GM12878 (cell line): ENCODE data around the gene IL4I1.

ENCODE experiments used
- MTA3 ChIP-seq: IDR thresholded peaks from 2 replicates; pipeline ENCODE4 v1.6.1; 2012; ENCODE audit warnings: low read length, inconsistent platforms, borderline replicate concordance
- NFYB ChIP-seq: IDR thresholded peaks from 2 replicates; pipeline ENCODE4 v1.6.1; 2011; ENCODE audit warnings: low read depth, mild to moderate bottlenecking, low read length, improper control_type of control experiment, moderate library complexity; ENCODE audit not compliant: insufficient read depth
- POLR2AphosphoS5 ChIP-seq: IDR thresholded peaks from 2 replicates; pipeline ENCODE4 v1.6.1; 2011; ENCODE audit warnings: mild to moderate bottlenecking, low read length, inconsistent platforms
- TCF7 ChIP-seq: IDR thresholded peaks from 2 replicates; pipeline ENCODE4 v1.6.1; 2014; ENCODE audit warnings: antibody characterized with exemption, borderline replicate concordance

- TF ChIP-seq MTA3: no peak
- TF ChIP-seq TCF7: no peak
- no peak for TF ChIP-seq POLR2AphosphoS5
- no peak for TF ChIP-seq NFYB
Measured at GRCh38 chr19:49875177-49875576, 21.5 kb downstream of the IL4I1 start.
